Right lobe of liver (tissue), 6 donors: ENCODE data around the gene BOC. TPM values are rescaled to one million over a fixed set of nuclear protein-coding genes. Genes with fewer than 3 reads are reported as not detected.

Experiments
- ATAC-seq, 4 donors: fragments of 200-7000 bp; cut with Tn5 transposase; one replicate each; pipeline ENCODE4 v1.9.1; 2020; ENCODE audit warnings: mild to moderate bottlenecking in 4 of 4, moderate library complexity in 4 of 4
- DNase-seq, 3 donors: peaks; one replicate each; pipeline ENCODE4 v3.0.0-alpha.2; 2020
- H3K27ac ChIP-seq, 3 donors: fragments of 200-600 bp; one replicate each; pipeline ENCODE4 v1.8.0; 2022
- H3K27me3 ChIP-seq, 2 donors: fragments of 200-600 bp; one replicate each; pipeline ENCODE4 v1.8.0; 2022
- H3K36me3 ChIP-seq, 4 donors: fragments of 200-600 bp; sonication (generic) in 1 of 4; one replicate each; pipeline versions ENCODE4 v1.5.1 to v1.8.0; 2017 to 2022; ENCODE audit warnings: control low read depth in 1 of 4
- H3K4me1 ChIP-seq, 4 donors: fragments of 200-600 bp; sonication (generic) in 1 of 4; one replicate each; pipeline versions ENCODE4 v1.5.1 to v1.8.0; 2017 to 2022; ENCODE audit warnings: control low read depth in 1 of 4
- H3K4me3 ChIP-seq, 3 donors: fragments of 200-600 bp; one replicate each; pipeline ENCODE4 v1.8.0; 2022
- H3K9me3 ChIP-seq, 4 donors: fragments of 200-600 bp; sonication (generic) in 1 of 4; one replicate each; pipeline versions ENCODE4 v1.5.1 to v1.8.0; 2017 to 2022; ENCODE audit warnings: control low read depth in 1 of 4
- CTCF ChIP-seq, 4 donors: fragments of 200-600 bp in 3 of 4; fragments of 450-650 bp in 1 of 4; IDR thresholded peaks; one replicate each; pipeline versions ENCODE4 v1.5.1 to v1.8.0; 2016 to 2022; ENCODE audit warnings: antibody characterized with exemption in 4 of 4, mild to moderate bottlenecking in 2 of 4
- POLR2A ChIP-seq: fragments of 450-650 bp; IDR thresholded peaks from one replicate; pipeline ENCODE4 v1.6.1; 2017; ENCODE audit warnings: antibody characterized with exemption, mild to moderate bottlenecking
- WGBS: methylation state at CpG from one replicate; pipeline ENCODE4 v1.1.6; 2018; ENCODE audit warnings: low coverage, low lambda C conversion rate; ENCODE audit not compliant: insufficient coverage; ENCODE audit errors: missing lambda C conversion rate; 5-methylcytosine and 5-hydroxymethylcytosine counted together
- intact Hi-C, 2 donors: fragments of 100-400 bp; cut with DNase I; formaldehyde crosslinking; loops; one replicate each; pipeline versions ENCODE4 v1.11.2 to v1.14.1; 2022
- long read RNA-seq: library from polyadenylated mRNA; unstranded; transcript quantifications from one replicate; pipeline ENCODE4 v2.0.0, GENCODE V29; 2019
- total RNA-seq, 6 experiments: library from RNA; depleted of rRNA in 2 of 6; stranded (reverse); fragments of >200 nt in 2 of 6; fragmentation: NEBNext Ultra II Directional in 3 of 6; extraction: Animal tissue kit (Norgen Biotek cat#: 25700) in 3 of 6; gene quantifications; one replicate each; pipeline versions ENCODE4 v1.1.0 to v1.2.4, GENCODE V29; 2016 to 2023
- donor health status: DM: no; HTN: yes; CAD: no.
- donor health status: DM: no; HTN: no; CAD: no.
- donor health status: DM: no; HTN: no; CAD: no.
- donor health status: DM: no; HTN: yes; CAD: no.
- donor health status: DM: no; HTN: yes; CAD: no.

Gene BOC
- under 1 TPM; 0.22 to 0.86 (median 0.49) TPM for total RNA-seq
- long read RNA-seq, result 0 reads

- peak within 1 kb of the TSS in 1 of 3 donors; percentile 38 for H3K27ac ChIP-seq
- no peaks in the 10 kb centered on the region for H3K36me3 ChIP-seq
- peak within 1 kb of the TSS; percentile 37 to 46 (median 43) for H3K4me3 ChIP-seq
- TF ChIP-seq CTCF (IDR thresholded peaks at IDR 0.05), result no peak
- no peak for TF ChIP-seq POLR2A
- no peak for DNase-seq
- H3K9me3 ChIP-seq, result no peaks in the 10 kb centered on the region
- H3K27me3 ChIP-seq, result no peaks in the 10 kb centered on the region
- intact Hi-C loops, result no loop called here
- WGBS, result 3% methylated on average over 28 of the region's 76 CpGs
- peaks cover 0 to 5% (median 0%) of the 10 kb centered on the region in 4 donors for H3K4me1 ChIP-seq
- peak; percentile 23 to 50 (median 30) for ATAC-seq
Measured at GRCh38 chr3:113211330-113212149, at the start of gene BOC. Gene BOC, plus strand, starts transcription at chr3:113211557. Its CDS starts 38,246 bp downstream, at chr3:113249803.

- H3K4me1 ChIP-seq, result no peaks in the 10 kb centered on the region
- intact Hi-C loops, result no loop called here
- H3K27me3 ChIP-seq, result no peaks in the 10 kb centered on the region
- TF ChIP-seq POLR2A (no peak), CTCF (IDR thresholded peaks at IDR 0.05) (no peak)
- DNase-seq, result no peak
- no peak overlapping the region for H3K4me3 ChIP-seq
- 53% methylated on average over 3 of the region's 4 CpGs for WGBS
- no peaks in the 10 kb centered on the region for H3K36me3 ChIP-seq
- no peak for ATAC-seq
- no peak overlapping the region for H3K27ac ChIP-seq
- H3K9me3 ChIP-seq, result no peaks in the 10 kb centered on the region
Measured at GRCh38 chr3:113161661-113162060, 49.7 kb upstream of the BOC start.

GRCh38 chr3:113163152-113163551 is 48.2 kb upstream of the BOC start:
- DNase-seq (no peak), ATAC-seq (no peak)
- TF ChIP-seq POLR2A (no peak), CTCF (IDR thresholded peaks at IDR 0.05) (no peak)
- 78% methylated on average over 3 of the region's 6 CpGs for WGBS
- Histone ChIP-seq H3K36me3 (no peaks in the 10 kb centered on the region), H3K4me3 (no peak overlapping the region), H3K27me3 (no peaks in the 10 kb centered on the region), H3K27ac (no peak overlapping the region), H3K4me1 (no peaks in the 10 kb centered on the region), H3K9me3 (no peaks in the 10 kb centered on the region)
- intact Hi-C loops, result no loop called here

GRCh38 chr3:113165841-113166240 is 45.5 kb upstream of the BOC start:
- no peaks in the 10 kb centered on the region for H3K27me3 ChIP-seq
- ATAC-seq, result no peak
- H3K4me3 ChIP-seq, result no peak overlapping the region
- H3K27ac ChIP-seq, result no peak overlapping the region
- no peak for DNase-seq
- no peaks in the 10 kb centered on the region for H3K36me3 ChIP-seq
- no peak for TF ChIP-seq CTCF (IDR thresholded peaks at IDR 0.05)
- TF ChIP-seq POLR2A, result no peak
- WGBS, result 57% methylated on average over 3 of the region's 3 CpGs
- intact Hi-C loops, result no loop called here
- H3K4me1 ChIP-seq, result no peaks in the 10 kb centered on the region
- no peaks in the 10 kb centered on the region for H3K9me3 ChIP-seq
